H1 (cell line): ENCODE data around the gene GSTM3. TPM values are rescaled to one million over a fixed set of nuclear protein-coding genes. Genes with fewer than 3 reads are reported as not detected.

Source experiments
- BRCA1 ChIP-seq: IDR thresholded peaks from 2 replicates; pipeline ENCODE4 v1.6.1; 2012; ENCODE audit warnings: low read depth, low read length, improper control_type of control experiment
- CEBPB ChIP-seq: IDR thresholded peaks from 2 replicates; pipeline ENCODE4 v1.6.1; 2012; ENCODE audit warnings: low read depth, low read length
- CHD2 ChIP-seq: IDR thresholded peaks from 2 replicates; pipeline ENCODE4 v1.6.1; 2012; ENCODE audit warnings: low read length, improper control_type of control experiment
- CREB1 ChIP-seq: IDR thresholded peaks from 2 replicates; pipeline ENCODE4 v1.6.1; 2012; ENCODE audit warnings: inconsistent platforms
- CTBP2 ChIP-seq: IDR thresholded peaks from 2 replicates; pipeline ENCODE4 v1.7.0; 2011; ENCODE audit warnings: borderline replicate concordance, mild to moderate bottlenecking, moderate library complexity, mixed read lengths, low read length; ENCODE audit not compliant: insufficient read depth, insufficient read length
- FOSL1 ChIP-seq: IDR thresholded peaks from 2 replicates; pipeline ENCODE4 v1.6.1; 2011; ENCODE audit warnings: mild to moderate bottlenecking, low read depth, low read length, moderate library complexity; ENCODE audit not compliant: insufficient read depth
- GTF2F1 ChIP-seq: IDR thresholded peaks from 2 replicates; pipeline ENCODE4 v1.6.1; 2012; ENCODE audit warnings: low read depth, low read length, improper control_type of control experiment, borderline replicate concordance
- HDAC6 ChIP-seq: IDR thresholded peaks from one replicate; pipeline ENCODE4 v1.7.1; 2012; ENCODE audit warnings: low read depth, mild to moderate bottlenecking, inconsistent platforms, low read length, moderate library complexity
- KDM1A ChIP-seq: fragments of 200-600, 300-600 bp; sonication (generic); IDR thresholded peaks from 2 replicates; pipeline ENCODE4 v1.7.1; 2016; ENCODE audit warnings: mild to moderate bottlenecking, low read length, borderline replicate concordance
- NRF1 ChIP-seq: IDR thresholded peaks from 2 replicates; pipeline ENCODE4 v1.6.1; 2011; ENCODE audit warnings: mild to moderate bottlenecking, low read depth, low read length, improper control_type of control experiment
- POLR2A ChIP-seq, 2 experiments: IDR thresholded peaks; 1 replicate in 1 of 2; 2 replicates in 1 of 2; pipeline ENCODE4 v1.6.1; 2011; ENCODE audit warnings: low read depth in 2 of 2, low read length in 2 of 2, mild to moderate bottlenecking in 2 of 2; ENCODE audit errors: control extremely low read depth in 1 of 2
- POLR2AphosphoS5 ChIP-seq: IDR thresholded peaks from 2 replicates; pipeline ENCODE4 v1.6.1; 2011; ENCODE audit warnings: low read depth, low read length
- RFX5 ChIP-seq: IDR thresholded peaks from 2 replicates; pipeline ENCODE4 v1.6.1; 2011; ENCODE audit warnings: low read depth, low read length, improper control_type of control experiment, borderline replicate concordance
- RNF2 ChIP-seq: fragments of 200-900, 300-1000 bp; sonication (generic); IDR thresholded peaks from 2 replicates; pipeline ENCODE4 v1.7.1; 2016; ENCODE audit warnings: borderline replicate concordance, low read depth, mild to moderate bottlenecking, antibody characterized with exemption, low read length; ENCODE audit not compliant: poor library complexity, severe bottlenecking; ENCODE audit errors: missing control alignments
- RXRA ChIP-seq: IDR thresholded peaks from 2 replicates; pipeline ENCODE4 v1.6.1; 2011; ENCODE audit warnings: low read depth, mild to moderate bottlenecking, low read length, moderate library complexity; ENCODE audit not compliant: insufficient read depth
- SAP30 ChIP-seq: fragments of 300-600 bp; sonication (generic); IDR thresholded peaks from 2 replicates; pipeline ENCODE4 v1.7.1; 2012; ENCODE audit warnings: low read length, moderate library complexity, mild to moderate bottlenecking, inconsistent platforms; ENCODE audit not compliant: insufficient read depth, insufficient replicate concordance
- SRF ChIP-seq: IDR thresholded peaks from 2 replicates; pipeline ENCODE4 v1.6.1; 2011; ENCODE audit warnings: mild to moderate bottlenecking, low read depth, low read length, moderate library complexity
- SUZ12 ChIP-seq: fragments of 200-600 bp; sonication (generic); IDR thresholded peaks from 2 replicates; pipeline ENCODE4 v1.6.1; 2012; ENCODE audit warnings: mild to moderate bottlenecking, inconsistent platforms, low read length, moderate library complexity, mixed read lengths
- TAF1 ChIP-seq: IDR thresholded peaks from 2 replicates; pipeline ENCODE4 v1.6.1; 2011; ENCODE audit warnings: mild to moderate bottlenecking, low read depth, low read length
- TEAD4 ChIP-seq: IDR thresholded peaks from 2 replicates; pipeline ENCODE4 v1.6.1; 2012; ENCODE audit warnings: low read depth, low read length, inconsistent platforms, mixed read lengths
- YY1 ChIP-seq: IDR thresholded peaks from 2 replicates; pipeline ENCODE4 v1.6.1; 2011; ENCODE audit warnings: low read depth, mild to moderate bottlenecking, low read length
- ZNF274 ChIP-seq: IDR thresholded peaks from 2 replicates; pipeline ENCODE4 v1.7.0; 2012; ENCODE audit warnings: low read length, borderline replicate concordance; ENCODE audit errors: extremely low read depth
- polyA plus RNA-seq, 7 experiments: library from polyadenylated mRNA; depleted of rRNA in 3 of 7; stranded (reverse) in 5 of 7; unstranded in 2 of 7; fragments of >200 nt in 5 of 7; fragments of 200-250 nt in 2 of 7; gene quantifications; 1 replicate in 5 of 7; 2 replicates in 1 of 7; 4 replicates in 1 of 7; pipeline versions ENCODE4 v1.2.1 to v1.2.3, GENCODE V29; 2011 to 2013; ENCODE audit warnings: missing spikeins in 2 of 7, mixed read lengths in 2 of 7
- total RNA-seq: library from RNA; stranded (reverse); fragmentation: NEBNext Ultra II Directional; extraction: Animal tissue kit (Norgen Biotek cat#: 25700); gene quantifications from 2 replicates; pipeline ENCODE4 v1.2.1, GENCODE V29; 2021
- TF ChIP-seq, protein P1 (sequence below): IDR thresholded peaks from 2 replicates; pipeline ENCODE4 v1.6.1; 2012; ENCODE audit warnings: low read length, inconsistent platforms

Gene GSTM3
- total and polyA plus RNA-seq, 2 of the 8 experiments (the other 6 are each of a cell fraction or from before 2014, with no cell fraction given): 2.2 to 5.1 TPM

DNA sequence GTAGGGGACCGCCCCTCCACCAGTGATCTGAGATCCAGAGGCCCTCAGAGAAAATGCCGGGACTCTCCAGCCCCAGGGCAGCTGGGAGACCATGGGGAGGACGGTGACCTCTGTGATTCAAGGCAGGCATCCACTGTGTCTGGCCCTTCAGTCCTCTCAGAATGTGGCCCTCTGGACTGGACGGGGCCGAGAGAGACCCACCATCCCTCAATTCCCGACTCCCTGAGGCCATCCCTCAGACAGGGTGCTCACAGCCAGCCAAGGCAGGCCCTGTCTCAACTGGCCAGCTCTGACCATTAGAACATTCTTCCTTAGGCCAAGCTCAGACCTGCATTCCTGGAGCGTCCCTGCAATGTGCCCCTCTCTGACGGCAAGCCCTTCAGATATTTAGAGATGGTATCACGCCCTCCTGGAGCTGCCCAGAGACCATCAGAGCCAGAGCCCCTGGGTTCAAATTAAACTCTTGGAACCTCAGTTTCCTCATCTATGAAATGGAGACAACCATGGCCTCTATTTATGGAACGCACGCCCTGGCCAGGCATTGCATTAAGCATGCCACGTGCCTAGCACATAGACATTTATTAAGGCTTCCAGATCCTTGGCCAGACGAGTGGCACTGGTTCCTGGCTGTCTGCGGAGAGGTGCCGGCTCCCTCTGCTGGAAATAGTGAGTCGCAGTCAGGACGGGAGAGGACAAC is 32.5 kb upstream of the GSTM3 start (continued):
- TF ChIP-seq, protein P1, sequence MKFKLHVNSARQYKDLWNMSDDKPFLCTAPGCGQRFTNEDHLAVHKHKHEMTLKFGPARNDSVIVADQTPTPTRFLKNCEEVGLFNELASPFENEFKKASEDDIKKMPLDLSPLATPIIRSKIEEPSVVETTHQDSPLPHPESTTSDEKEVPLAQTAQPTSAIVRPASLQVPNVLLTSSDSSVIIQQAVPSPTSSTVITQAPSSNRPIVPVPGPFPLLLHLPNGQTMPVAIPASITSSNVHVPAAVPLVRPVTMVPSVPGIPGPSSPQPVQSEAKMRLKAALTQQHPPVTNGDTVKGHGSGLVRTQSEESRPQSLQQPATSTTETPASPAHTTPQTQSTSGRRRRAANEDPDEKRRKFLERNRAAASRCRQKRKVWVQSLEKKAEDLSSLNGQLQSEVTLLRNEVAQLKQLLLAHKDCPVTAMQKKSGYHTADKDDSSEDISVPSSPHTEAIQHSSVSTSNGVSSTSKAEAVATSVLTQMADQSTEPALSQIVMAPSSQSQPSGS: no peak
- TF ChIP-seq BRCA1 (no peak), TAF1 (no peak), POLR2A (IDR thresholded peaks at IDR 0.05; ENCODE audit: control extremely low read depth in 1 of 2, low read depth in 2 of 2, low read length in 2 of 2) (no peak), POLR2AphosphoS5 (no peak), CHD2 (no peak), RXRA (no peak), RNF2 (no peak), HDAC6 (no peak), SRF (no peak), GTF2F1 (no peak), NRF1 (no peak), SUZ12 (no peak), SAP30 (no peak), TEAD4 (no peak), RFX5 (no peak), FOSL1 (no peak), YY1 (0 out of 2 replicates have a peak, but pooled peaks have one; percentile 37), CEBPB (no peak; the same call in 1 of the 2 replicates), CTBP2 (no peak), ZNF274 (no peak), KDM1A (no peak), CREB1 (peak; percentile 45; the same call in 1 of the 2 replicates)
